ENCODE results near the gene MACIR. TPM values are rescaled to one million over a fixed set of nuclear protein-coding genes. Genes with fewer than 3 reads are reported as not detected.

The MACIR gene
- total and polyA plus RNA-seq, 12 donors: 1.9 to 19.9 (median 6.4) TPM

DNA sequence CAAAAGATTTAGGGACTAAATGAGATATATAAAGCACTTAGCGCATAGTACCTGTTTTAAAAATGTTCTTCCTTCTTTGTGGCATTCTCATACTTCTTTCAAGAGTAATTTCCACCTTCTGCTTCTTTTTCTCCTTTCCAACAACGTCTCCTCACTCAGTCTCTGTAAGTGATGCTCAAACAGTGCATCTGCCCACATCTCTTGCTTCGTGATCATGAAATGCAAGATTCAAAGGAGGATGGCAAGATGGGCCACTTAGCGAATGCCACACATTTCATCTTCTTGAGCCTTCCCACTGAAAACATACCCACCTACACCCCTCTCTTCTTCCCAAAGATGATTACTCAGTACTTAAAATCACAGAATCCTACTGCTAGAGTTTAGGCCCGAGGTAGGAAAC is 36.9 kb downstream of the MACIR start:
- Histone ChIP-seq H3K4me1 (replicated peaks in 1 of 2) (no peaks in the 10 kb centered on the region), H3K36me3 (replicated peaks in 1 of 2) (no peaks in the 10 kb centered on the region), H3K9me3 (replicated peaks in 1 of 3) (no peaks in the 10 kb centered on the region), H3K27ac (no peak overlapping the region), H3K4me3 (no peak overlapping the region), H3K27me3 (no peaks in the 10 kb centered on the region)
- intact Hi-C loops (cut with DNase I): no loop called here
- TF ChIP-seq POLR2A (IDR thresholded peaks at IDR 0.05) (no peak), CTCF (IDR thresholded peaks at IDR 0.05) (no peak)
- 88 to 90% (median 89%) methylated on average over 5 of the region's 5 CpGs for WGBS, 4 donors
- DNase-seq: no peak

GRCh38 chr5:103295871-103296270 is 37.3 kb downstream of the MACIR start:
- no peaks in the 10 kb centered on the region for H3K9me3 ChIP-seq (replicated peaks in 1 of 3)
- intact Hi-C loops (cut with DNase I): no loop called here
- no peak for DNase-seq

GRCh38 chr5:103298117-103298516 is 39.6 kb downstream of the MACIR start:
- Histone ChIP-seq H3K4me3 (no peak overlapping the region), H3K9me3 (replicated peaks in 1 of 3) (no peaks in the 10 kb centered on the region), H3K36me3 (replicated peaks in 1 of 2) (no peaks in the 10 kb centered on the region), H3K4me1 (replicated peaks in 1 of 2) (no peaks in the 10 kb centered on the region), H3K27me3 (no peaks in the 10 kb centered on the region), H3K27ac (no peak overlapping the region)
- TF ChIP-seq POLR2A (IDR thresholded peaks at IDR 0.05) (no peak), CTCF (IDR thresholded peaks at IDR 0.05) (no peak)
- intact Hi-C loops (cut with DNase I): no loop called here
- 71 to 94% (median 84%) methylated on average over 1 of the region's 1 CpG for WGBS, 4 donors
- DNase-seq: no peak

More at GRCh38 chr5:103295871-103296270, 37.3 kb downstream of the MACIR start:
- TF ChIP-seq POLR2A (IDR thresholded peaks at IDR 0.05) (no peak), CTCF (IDR thresholded peaks at IDR 0.05) (no peak)
- Histone ChIP-seq H3K27me3 (no peaks in the 10 kb centered on the region), H3K4me1 (replicated peaks in 1 of 2) (no peaks in the 10 kb centered on the region), H3K27ac (no peak overlapping the region), H3K36me3 (replicated peaks in 1 of 2) (no peaks in the 10 kb centered on the region), H3K4me3 (no peak overlapping the region)
- WGBS, 4 donors: 93 to 97% (median 95%) methylated on average over 3 of the region's 3 CpGs

DNA sequence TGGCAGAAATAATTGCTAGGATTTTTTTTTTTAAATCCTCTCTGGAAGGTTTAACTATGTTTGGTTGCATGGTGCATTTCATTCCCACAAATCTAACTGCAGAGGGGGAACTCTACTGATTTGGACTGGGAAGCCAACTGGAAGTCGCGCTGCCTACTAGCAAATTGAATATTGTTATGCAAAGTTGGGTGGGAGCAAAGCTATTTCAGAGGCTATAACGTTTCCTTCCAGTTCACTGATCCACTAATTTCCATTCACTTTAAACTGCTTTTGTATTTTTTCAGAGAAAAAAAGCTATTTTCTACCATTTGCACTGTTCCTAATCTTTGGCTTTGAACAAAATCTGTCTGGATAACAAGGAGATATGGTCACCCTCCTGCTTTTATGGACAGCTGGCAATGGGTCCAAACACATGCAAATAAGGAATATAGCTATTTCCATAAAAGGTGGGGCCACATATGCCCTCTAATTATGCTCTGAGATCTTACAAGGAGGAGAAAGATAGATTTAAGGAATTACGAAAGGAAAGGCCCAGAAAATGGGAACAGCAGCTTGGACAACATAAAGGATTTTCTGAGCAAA is 40.1 kb downstream of the MACIR start:
- 72 to 79% (median 75%) methylated on average over 4 of the region's 4 CpGs for WGBS, 4 donors
- TF ChIP-seq POLR2A (IDR thresholded peaks at IDR 0.05): no peak
- no peak for TF ChIP-seq CTCF (IDR thresholded peaks at IDR 0.05)

More for the DNA sequence above, 40.1 kb downstream of the MACIR start:
- intact Hi-C loops (cut with DNase I): no loop called here
- H3K4me1 ChIP-seq (replicated peaks in 1 of 2): no peaks in the 10 kb centered on the region
- no peak overlapping the region for H3K27ac ChIP-seq
- H3K9me3 ChIP-seq (replicated peaks in 1 of 3): no peaks in the 10 kb centered on the region
- no peaks in the 10 kb centered on the region for H3K36me3 ChIP-seq (replicated peaks in 1 of 2)
- DNase-seq: no peak
- H3K4me3 ChIP-seq: no peak overlapping the region
- no peaks in the 10 kb centered on the region for H3K27me3 ChIP-seq

Data from adrenal gland (tissue), 12 donors.